Mucosa of descending colon (tissue), 3 donors: ENCODE data around the gene TUSC1. TPM values are rescaled to one million over a fixed set of nuclear protein-coding genes. Genes with fewer than 3 reads are reported as not detected.
"Not testable (repeated sequence)": the region's sequence is repeated elsewhere in the genome, so short reads cannot be mapped to it uniquely, and the experiment has no call there.

Source experiments
- ATAC-seq: fragments of 200-7000 bp; cut with Tn5 transposase; one replicate; pipeline ENCODE4 v1.9.1; 2020; ENCODE audit warnings: mild to moderate bottlenecking, moderate library complexity
- DNase-seq, 3 donors: peaks; one replicate each; pipeline ENCODE4 v3.0.0-alpha.2; 2020
- H3K36me3 ChIP-seq: fragments of 200-600 bp; one replicate; pipeline ENCODE4 v1.8.0; 2021; ENCODE audit warnings: low read depth, mild to moderate bottlenecking
- H3K4me1 ChIP-seq: fragments of 200-600 bp; one replicate; pipeline ENCODE4 v1.8.0; 2021; ENCODE audit warnings: low read depth, mild to moderate bottlenecking
- H3K4me3 ChIP-seq: fragments of 200-600 bp; one replicate; pipeline ENCODE4 v1.8.0; 2021; ENCODE audit warnings: mild to moderate bottlenecking
- H3K9me3 ChIP-seq: fragments of 200-600 bp; one replicate; pipeline ENCODE4 v1.8.0; 2021; ENCODE audit warnings: mild to moderate bottlenecking
- intact Hi-C, 2 donors: fragments of 100-400 bp; cut with DNase I in 1 of 2; cut with micrococcal nuclease in 1 of 2; formaldehyde crosslinking; loops; one replicate each; pipeline versions ENCODE4 v1.11.0 to v1.11.1; 2022; cut with DNase I, micrococcal nuclease
- total RNA-seq, 3 donors: library from RNA; stranded (reverse); fragmentation: NEBNext Ultra II Directional in 2 of 3; extraction: Animal tissue kit (Norgen Biotek cat#: 25700) in 2 of 3; gene quantifications; one replicate each; pipeline versions ENCODE4 v1.2.1 to v1.2.4, GENCODE V29; 2021 to 2023
- TF ChIP-seq, protein P1 (sequence below): fragments of 200-600 bp; IDR thresholded peaks from one replicate; pipeline ENCODE4 v1.8.0; 2022; ENCODE audit warnings: antibody characterized with exemption, mild to moderate bottlenecking
- donor health status: DM: no; HTN: no; CAD: no; lungs with moderate emphysema.
- donor health status: DM: no; HTN: no; CAD: no.
- donor health status: DM: no; HTN: yes; CAD: no.

TUSC1 gene
- total RNA-seq, 3 donors from 2014 or later: 11.5 to 17.4 (median 16.6) TPM

DNA sequence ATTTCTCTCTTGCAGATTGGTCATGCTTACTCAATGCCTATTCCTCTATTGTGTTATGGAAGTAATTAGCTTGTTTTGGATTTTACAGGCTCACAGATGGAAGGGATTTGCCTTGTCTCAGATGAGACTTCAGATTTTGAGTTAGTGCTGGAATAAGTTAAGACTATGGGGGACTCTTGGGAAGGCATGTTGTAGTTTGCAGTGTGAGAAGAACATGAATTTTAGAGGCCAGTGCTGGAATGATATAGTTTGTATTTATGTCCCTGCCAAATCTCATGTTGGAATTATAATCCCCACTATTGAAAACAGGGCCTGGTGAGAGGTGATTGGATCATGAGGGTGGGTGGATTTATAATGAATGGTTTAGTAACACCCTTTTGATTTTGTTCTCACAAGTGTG, 6.1 kb upstream of the TUSC1 start:
- H3K4me3 ChIP-seq: no peak overlapping the region
- no peaks in the 10 kb centered on the region for H3K4me1 ChIP-seq
- ATAC-seq: no peak
- intact Hi-C loops: no loop called here
- no peaks in the 10 kb centered on the region for H3K36me3 ChIP-seq
- no peak for DNase-seq
- no peaks in the 10 kb centered on the region for H3K9me3 ChIP-seq
- TF ChIP-seq, protein P1, sequence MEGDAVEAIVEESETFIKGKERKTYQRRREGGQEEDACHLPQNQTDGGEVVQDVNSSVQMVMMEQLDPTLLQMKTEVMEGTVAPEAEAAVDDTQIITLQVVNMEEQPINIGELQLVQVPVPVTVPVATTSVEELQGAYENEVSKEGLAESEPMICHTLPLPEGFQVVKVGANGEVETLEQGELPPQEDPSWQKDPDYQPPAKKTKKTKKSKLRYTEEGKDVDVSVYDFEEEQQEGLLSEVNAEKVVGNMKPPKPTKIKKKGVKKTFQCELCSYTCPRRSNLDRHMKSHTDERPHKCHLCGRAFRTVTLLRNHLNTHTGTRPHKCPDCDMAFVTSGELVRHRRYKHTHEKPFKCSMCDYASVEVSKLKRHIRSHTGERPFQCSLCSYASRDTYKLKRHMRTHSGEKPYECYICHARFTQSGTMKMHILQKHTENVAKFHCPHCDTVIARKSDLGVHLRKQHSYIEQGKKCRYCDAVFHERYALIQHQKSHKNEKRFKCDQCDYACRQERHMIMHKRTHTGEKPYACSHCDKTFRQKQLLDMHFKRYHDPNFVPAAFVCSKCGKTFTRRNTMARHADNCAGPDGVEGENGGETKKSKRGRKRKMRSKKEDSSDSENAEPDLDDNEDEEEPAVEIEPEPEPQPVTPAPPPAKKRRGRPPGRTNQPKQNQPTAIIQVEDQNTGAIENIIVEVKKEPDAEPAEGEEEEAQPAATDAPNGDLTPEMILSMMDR: no peak

DNA sequence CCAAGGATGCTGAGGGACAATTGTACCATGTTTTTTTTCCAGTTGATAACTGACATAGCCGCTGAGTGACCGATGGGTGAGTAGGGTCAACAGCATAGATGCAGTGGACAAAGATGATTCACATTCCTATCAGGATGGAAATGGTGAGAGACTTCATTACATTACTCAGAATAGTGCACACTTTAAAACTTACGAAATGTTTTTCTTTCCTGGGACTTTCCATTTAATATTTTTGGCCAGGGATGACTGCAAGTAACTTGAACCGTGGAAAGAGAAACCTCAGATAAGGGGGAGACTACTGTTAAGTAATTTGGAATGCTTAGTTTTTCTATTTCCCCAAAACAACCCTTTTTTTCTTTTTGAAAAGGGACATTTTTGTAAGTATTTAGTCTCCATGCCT, 3.0 kb upstream of the TUSC1 start:
- TF ChIP-seq, protein P1: no peak
- H3K4me3 ChIP-seq: no peak overlapping the region
- peaks cover 4% of the 10 kb centered on the region for H3K4me1 ChIP-seq
- no peaks in the 10 kb centered on the region for H3K9me3 ChIP-seq
- DNase-seq (no peak), ATAC-seq (no peak)
- intact Hi-C loops: no loop called here
- no peaks in the 10 kb centered on the region for H3K36me3 ChIP-seq

DNA sequence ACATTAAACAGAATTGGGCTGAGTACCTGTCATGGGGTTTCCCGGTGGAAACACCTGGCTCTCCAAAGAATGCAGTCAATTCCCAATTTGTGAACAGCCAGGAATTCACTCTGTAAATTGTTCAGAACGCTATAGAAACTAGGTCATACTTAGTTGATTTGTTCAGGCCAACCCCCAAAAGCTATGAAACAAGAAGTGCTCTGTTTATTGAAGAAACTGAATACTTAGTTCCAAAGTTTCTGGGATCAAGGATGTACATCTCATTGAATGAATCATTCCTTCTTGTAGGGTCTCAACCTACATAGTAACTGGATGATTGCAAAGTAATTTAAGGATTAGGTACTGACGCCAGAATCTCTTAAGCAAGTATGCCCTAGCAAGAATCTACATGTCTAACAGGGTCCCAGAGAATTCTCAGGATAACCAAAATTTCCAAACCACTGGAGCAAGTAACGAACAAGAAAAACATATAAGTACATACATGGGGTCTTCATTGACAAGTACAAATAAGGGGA, 659 bp upstream of the TUSC1 start:
- TF ChIP-seq, protein P1: no peak
- DNase-seq: no peak
- no peak overlapping the region for H3K4me3 ChIP-seq
- no peaks in the 10 kb centered on the region for H3K36me3 ChIP-seq
- ATAC-seq: no peak
- peaks cover 4% of the 10 kb centered on the region for H3K4me1 ChIP-seq
- intact Hi-C loops: no loop called here
- no peaks in the 10 kb centered on the region for H3K9me3 ChIP-seq

DNA sequence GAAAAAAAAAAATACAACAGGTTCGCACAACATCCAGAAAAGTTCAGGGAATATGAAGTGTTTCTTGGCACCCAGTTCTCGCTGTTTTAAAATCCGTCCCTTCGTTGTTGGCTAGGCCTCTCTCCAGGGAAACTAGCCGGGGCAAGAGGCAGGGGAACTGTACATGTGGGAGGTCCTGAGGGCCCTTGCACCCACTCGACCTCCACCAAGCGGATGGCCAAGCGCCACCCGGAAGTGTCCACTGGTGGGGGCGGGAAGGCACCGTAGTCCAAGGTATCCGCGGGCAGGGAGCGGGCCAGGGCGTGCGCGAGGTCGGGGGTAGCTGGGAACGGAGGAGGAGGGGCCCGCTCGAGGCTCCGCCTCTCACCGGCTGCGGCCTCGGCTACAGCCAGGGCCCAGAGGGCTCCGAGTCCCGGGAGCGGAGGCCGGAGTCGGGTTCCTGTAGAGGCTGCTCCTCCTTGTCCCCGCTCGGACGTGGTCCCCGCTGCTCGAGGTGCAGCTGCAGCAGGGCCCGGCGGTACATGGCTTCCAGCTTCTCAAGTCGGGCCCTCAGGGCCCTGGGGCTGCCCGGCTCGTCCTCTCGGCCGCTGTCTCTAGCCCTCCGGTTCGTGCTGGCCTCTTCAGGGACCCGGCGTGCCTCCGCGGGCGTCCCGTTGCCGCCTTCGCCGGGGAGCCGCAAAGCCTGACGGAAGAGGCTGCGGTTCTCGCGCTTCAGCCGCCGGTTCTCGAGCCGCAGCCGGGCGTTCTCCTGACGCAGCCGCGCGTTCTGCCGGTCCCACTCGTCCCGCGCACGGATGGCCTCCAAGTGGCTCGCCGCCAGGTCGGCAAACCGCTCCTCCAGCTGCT, 720 bp downstream of the TUSC1 start:
- Histone ChIP-seq H3K36me3 (no peaks in the 10 kb centered on the region), H3K9me3 (no peaks in the 10 kb centered on the region), H3K4me3 (peak overlapping the region; percentile 83), H3K4me1 (peaks cover 4% of the 10 kb centered on the region)
- ATAC-seq (peak; percentile 97), DNase-seq (peak; percentile 93 to 96 (median 93))
- intact Hi-C loops: no loop called here
- TF ChIP-seq, protein P1: no peak

DNA sequence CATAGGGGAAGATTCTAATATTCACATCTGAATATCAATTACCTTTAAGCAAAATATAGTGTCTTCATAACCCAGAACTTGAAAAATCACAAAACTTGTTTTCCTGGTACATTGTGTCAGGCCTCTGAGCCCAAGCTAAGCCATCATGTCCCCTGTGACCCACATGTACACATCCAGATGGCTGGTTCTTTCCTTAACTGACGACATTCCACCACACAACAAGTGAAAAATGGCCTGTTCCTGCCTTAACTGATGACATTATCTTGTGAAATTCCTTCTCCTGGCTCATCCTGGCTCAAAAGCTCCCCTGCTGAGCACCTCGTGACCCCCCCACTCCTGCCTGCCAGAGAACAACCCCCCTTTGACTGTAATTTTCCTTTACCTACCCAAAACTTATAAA, 2.4 kb downstream of the TUSC1 start:
- H3K36me3 ChIP-seq, intact Hi-C loops, H3K4me3 ChIP-seq, H3K9me3 ChIP-seq, DNase-seq, ATAC-seq, H3K4me1 ChIP-seq: not testable (repeated sequence)

DNA sequence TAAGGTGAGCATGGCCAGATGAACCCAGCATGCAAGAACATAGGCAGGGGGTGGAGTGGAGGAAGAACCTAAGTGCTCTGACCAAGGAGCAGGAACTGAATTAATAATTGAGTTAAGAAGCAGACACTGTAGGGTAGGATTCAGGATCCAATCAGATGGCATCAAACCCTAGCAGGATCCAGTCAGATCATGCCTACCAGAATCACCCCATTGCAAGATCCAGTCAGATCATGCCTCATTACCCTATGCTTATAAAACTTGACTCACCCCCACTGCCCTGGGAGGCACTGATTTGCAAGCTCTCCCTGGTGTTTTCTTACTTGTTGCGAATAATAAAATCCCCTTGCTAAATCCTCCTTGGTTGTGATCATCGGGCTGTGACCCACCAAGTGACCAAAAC, 19.7 kb downstream of the TUSC1 start:
- intact Hi-C loops: no loop called here
- Histone ChIP-seq H3K4me1 (no peaks in the 10 kb centered on the region), H3K9me3 (no peaks in the 10 kb centered on the region), H3K4me3 (no peak overlapping the region), H3K36me3 (no peaks in the 10 kb centered on the region)
- DNase-seq (no peak), ATAC-seq (no peak)
- TF ChIP-seq, protein P1: no peak
